ENCODE results near the gene RUNX2.

Gene RUNX2

DNA sequence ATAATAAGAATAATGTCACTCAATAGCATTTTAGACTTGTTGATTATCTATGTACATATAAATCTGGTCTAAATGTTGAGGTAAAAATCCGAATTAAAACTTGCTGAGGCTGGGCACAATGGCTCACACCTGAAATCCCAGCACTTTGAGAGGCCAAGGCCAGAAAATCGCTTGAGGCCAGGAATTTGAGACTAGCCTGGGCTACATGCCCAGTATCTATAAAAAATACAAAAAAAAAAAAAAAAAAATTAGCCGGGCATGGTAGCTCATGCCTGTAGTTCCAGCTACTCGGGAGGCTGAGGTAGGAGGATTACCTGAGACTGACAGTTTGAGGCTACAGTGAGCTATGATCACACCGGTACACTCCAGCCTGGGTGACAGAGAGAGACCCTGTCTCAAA is 83.8 kb downstream of the RUNX2 start:
- DNase-seq (ENCODE audit: low read depth in 2 of 2) = no peak

DNA sequence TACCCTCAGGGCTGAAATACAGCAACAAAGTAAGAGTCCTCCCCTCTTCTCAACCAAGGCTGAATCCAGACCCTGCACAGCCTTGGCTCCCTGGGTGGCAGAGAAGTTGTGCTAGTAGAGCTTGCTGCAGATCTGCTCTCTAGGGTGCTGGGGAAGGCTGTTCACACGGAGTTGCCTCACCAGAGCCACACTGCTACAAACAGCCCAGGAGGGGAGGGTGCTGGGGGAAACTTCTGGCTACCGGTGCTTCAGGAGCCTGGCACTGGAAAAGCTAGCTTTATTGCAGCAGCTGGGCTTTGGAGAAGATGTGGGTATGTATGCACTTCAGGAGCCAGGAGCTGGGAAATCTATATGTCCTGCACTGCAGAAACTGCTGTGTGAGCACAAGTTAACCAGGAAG is 87.2 kb downstream of the RUNX2 start:
- no peak for DNase-seq (ENCODE audit: low read depth in 2 of 2)

DNA sequence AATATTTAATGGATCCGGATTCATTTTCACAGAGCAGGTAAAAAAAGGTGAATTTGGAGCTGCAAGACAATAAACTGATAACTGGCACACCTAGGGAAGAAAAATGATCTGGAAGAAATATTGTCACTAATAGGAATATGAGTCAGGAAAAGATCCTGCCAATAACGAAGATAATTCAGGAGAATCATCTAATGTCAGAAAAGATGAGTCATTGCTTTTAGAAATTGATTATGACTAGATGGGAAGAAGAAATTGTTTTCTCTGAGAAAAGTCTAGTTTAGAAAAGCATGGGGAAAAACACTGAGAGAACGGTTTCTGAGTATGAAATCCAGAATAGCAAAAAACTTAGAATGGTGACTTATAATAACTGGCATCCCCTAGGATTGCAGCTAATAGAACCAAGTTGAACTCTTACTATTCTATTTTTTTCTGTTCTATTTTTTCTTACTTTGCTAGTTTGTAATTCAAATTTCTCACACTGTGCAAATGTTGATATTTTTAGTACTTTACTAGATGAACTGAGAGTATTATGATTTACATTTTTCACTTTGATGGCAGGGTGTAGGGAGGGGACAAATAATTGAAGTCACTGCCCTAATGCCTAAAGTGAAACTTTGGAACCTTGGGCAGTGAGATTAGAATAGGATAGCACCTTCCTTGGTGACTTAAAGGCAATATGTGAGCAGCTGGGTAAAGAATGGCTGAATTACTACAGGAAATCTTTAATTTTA is 87.8 kb downstream of the RUNX2 start:
- no peak for DNase-seq (ENCODE audit: low read depth in 2 of 2)

DNA sequence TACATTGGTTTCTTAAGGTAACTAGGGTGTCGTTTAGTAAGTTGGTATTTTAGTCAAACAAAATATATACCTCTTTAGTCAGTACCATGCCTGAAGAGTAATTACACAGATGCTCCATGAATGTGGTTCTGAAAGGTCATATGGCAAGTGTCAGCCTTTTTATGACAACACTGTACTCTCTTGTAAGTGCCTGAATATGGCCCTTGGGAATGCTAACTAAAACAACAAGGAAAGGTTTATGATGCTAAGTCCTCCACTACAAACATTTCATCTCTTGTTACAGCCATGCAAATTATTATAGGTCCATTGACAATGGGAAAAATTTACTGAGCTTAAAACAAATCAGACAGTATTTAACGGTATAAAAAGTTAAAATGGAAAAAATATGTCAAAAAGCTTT is 88.6 kb downstream of the RUNX2 start:
- DNase-seq (ENCODE audit: low read depth in 2 of 2) = no peak

DNA sequence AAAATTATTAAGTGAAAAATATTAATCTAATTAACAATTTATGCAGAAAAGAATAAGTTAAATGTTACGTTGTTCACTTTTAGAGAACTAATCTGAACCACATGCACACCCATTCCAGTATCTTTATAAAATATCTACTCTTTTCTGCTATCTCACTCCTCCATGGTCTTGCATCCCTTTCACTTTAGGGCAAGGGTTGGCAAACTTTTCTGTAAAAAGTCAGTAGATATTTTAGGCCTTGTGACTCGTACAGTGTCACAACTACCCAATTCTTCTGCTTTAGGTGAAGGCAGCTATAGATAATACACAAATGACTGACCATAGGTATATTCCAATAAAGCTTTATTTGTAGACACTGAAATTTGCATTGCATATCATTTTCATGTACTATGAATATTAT is 89.3 kb downstream of the RUNX2 start:
- no peak for DNase-seq (ENCODE audit: low read depth in 2 of 2)

DNA sequence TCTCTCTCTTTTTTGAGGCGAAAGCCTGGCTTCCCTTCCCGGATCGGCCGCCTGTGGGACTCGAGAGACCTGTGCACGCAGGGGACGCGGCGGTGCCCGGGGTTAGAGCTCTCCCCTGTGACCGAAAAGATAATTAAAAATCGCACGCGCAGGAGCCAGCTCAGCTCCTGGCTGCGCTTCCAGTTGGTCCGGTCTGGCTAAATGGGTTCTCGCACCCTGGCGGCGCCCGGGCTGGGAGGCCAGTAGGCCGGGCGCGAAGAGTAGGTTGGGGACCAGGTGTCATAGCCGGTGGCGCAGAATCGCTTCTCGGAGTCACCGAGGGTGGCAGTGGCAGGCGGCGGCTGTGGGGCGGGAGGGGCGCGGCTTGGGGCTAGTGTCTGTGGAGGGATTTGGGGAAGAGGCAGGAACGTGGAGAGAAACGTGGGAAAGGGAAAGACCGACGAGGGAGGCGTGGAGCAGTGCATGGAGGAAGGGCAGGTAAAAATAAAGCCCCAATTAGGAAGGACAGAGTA is 91.5 kb downstream of the RUNX2 start:
- DNase-seq (ENCODE audit: low read depth in 2 of 2) = no peak

DNA sequence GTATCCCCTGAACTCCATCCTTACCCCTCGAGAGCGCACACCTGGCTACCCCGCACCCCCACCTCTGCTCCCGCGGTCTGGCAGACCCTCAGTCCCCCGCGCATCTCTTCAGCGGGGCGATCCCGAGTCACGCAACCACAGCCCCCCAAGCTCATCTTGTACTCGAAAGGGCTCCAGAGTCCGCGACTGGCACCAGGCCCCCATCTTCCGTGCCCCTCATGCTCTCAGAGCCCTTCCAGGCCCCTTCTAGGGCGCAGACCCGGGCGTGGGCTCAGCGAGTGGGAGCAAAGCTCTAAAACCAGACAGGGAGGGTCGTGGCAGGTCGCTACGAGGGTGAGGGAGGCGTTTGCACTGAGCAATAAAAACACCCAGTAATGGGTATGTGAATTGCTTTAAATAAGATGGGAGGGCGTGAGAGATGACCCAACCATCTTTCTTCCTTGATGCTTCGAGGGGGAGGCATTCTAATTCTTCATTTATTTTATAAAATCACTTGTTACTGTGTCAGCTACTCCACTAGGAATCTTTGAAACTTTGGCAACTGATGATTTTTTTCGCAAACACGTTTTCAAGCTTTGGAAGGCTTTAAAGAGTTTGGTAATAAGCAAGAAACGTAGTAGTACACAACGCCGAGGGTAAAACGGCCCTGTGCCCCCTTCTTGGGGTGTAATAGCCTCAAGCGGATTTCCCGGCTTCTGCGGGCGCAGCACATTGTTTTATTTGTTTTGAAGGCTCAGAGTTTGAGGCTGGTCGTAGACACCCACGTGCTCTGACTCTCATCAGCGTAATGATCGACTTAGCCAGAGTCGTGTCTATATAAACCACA is 92.2 kb downstream of the RUNX2 start:
- no peak for DNase-seq (ENCODE audit: low read depth in 2 of 2)

DNA sequence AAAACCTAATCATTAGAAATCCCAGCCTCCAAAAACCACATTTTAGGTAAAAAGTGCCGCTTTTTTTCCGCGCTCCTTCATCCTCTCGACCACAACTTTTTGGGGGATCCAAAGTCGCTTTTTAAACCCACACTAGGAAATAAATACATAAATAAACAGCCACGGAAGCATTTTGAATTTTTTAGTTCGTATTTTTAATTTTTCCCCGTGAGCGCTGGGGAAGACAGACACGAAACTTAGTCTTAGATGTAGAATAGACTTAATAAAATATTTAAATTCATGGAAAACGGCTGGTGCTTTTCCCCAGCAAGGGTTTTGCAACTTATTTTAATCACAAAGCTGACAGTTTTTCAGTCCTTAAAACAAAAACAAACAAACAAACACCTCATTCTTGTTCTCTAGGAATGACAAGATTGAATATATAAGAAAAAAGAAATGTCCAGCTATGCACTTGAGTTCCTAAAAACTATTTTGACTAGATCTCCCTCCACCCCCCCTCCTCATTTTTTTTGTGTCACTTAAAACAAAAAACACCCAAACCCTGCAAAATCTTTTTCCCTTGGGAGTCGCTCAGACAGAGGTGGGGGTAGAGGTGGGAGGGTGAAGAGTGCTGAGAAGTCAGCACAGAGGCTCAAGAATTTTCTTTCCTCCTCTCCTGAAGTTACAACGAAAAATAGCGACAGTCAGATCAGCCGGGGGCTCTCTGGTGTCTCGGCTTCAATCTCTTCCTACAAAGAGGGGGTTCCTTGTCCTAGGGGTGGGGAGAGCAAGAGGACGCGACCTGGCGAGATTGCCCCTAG is 93.0 kb downstream of the RUNX2 start:
- DNase-seq (ENCODE audit: low read depth in 2 of 2) = no peak

DNA sequence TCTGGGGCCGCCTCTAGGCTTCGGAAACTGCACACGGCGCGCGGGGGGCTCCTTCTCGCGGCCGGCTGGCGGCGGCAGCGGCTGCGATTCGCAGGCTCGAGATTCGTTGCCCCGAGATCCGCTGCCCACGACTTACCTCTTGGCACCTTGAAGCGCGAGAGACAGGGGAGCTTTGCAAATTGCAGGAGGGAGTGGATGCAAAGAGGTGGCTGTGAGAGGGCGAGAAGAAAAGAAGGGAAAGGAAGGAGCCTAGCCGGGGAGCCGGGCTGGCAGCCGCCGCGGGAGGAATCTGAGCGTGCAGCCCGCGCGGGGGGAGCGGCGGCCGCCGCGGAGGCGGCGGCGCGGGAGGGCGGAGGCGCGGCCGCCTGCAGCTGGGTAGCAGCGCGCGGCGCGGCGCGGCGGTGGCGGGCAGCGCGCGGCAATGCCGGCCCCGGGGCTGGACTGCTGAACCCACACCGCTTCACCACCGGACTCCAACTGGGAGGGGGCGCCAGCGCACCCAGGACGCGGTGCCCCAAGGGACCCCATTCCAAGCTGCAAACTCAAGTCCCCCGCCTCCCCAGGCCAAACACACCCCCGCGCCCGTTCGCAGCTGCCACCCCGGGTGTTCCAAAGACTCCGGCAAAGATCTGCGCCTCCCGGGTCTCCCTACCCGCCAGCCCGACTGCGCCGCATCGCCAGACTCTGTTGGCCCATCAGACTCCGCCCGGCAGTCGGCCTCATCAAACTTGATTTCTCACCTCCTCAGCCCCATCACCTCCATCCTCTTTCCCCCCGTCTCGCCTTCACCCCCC is 93.8 kb downstream of the RUNX2 start:
- DNase-seq (ENCODE audit: low read depth in 2 of 2) = no peak

DNA sequence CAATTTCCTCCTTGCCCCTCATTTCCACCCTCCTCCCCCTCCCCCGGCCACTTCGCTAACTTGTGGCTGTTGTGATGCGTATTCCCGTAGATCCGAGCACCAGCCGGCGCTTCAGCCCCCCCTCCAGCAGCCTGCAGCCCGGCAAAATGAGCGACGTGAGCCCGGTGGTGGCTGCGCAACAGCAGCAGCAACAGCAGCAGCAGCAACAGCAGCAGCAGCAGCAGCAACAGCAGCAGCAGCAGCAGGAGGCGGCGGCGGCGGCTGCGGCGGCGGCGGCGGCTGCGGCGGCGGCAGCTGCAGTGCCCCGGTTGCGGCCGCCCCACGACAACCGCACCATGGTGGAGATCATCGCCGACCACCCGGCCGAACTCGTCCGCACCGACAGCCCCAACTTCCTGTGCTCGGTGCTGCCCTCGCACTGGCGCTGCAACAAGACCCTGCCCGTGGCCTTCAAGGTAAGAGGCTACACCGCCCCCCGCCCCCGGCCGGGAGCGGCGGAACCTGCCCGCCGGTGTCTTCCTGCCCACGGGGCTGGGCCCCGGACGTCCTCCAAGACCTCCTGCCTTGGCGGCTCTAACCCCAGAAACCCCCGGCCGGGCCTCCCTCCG is 94.5 kb downstream of the RUNX2 start:
- DNase-seq (ENCODE audit: low read depth in 2 of 2) = no peak

DNA sequence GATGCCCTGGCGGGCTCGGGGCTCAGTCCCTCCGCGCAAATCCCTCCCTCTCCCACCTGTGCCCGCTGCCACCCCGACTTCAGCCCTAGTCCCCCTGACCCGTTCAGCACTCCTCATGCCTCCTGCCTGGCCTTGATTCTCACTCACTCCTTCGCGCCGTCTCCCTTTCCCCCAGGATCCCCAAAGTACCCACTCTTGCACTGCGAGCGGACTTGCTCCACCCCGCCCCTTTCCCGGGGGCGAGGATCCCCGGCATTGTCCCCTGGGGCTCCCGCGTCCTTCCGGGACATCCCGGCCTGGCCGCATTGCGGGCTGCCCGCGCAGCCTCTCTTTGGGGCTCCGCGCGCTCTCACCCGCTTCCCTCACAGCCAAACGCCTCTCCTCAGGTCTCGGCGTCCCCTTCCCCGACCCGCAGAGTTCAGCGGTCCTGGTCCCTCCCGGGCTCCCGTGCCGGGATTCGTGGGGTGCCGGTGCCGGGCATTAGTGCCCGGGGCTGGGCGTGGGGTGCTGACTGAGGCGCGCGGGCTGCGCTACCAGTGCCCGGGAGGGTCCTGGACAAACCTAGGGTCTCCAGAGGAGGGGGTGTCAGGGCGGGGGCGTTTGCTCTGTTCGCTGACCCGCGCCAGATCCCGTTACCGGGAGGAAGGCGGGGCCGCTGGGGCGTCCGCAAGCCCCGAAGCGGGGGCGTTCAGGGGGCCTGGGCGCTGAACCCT is 95.1 kb downstream of the RUNX2 start:
- no peak for DNase-seq (ENCODE audit: low read depth in 2 of 2)

DNA sequence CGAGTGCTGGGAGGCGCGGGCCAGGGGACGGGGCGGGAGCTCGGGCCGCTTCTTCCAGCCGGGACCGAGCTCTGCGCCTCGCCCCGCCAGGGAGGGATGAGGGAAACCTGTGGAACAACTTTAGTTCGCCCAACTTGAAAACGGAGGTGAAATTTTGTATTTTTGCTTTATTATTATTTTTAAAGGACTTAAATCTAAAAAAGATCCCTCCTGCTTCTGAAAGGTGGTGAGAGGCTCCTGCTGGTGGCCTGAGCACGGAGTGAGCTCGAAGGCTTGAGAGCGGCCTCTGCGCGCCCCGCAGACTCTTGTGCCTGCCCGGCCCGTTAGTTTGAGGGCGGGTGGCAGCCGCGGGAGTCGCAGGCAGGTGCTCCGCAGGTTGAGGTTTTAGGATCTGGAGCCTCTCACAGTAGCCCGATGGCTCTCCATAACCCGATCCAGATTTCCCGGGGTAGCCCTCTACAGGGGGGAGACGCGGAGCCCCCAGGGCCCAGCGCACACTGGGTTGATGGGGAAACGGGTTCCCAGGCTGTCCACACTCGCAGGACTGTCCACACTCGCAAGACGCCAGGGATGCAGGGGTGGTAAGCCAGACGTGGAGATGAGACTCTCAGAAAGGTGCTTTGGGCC is 95.8 kb downstream of the RUNX2 start:
- no peak for DNase-seq (ENCODE audit: low read depth in 2 of 2)

DNA sequence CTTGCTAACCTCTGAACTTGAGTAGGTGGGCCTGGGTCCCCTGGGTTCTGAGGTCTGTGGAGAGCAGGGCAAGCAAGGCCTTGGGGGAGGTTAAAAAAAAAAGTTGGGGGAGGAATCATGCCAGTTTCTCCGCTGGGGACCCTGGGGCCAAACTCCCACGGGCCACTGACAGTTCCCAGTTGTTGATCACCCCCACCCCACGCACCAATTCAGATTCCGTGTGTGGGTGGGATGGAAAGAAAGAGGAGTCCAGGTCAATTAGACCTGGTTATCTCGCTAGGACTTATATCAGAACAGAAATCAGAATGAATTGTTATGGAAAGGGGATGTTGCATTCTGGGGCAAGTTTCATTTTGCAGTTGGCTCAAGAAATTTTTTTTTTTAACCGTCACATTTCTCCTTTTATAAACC is 96.3 kb downstream of the RUNX2 start:
- no peak for DNase-seq (ENCODE audit: low read depth in 2 of 2)

DNA sequence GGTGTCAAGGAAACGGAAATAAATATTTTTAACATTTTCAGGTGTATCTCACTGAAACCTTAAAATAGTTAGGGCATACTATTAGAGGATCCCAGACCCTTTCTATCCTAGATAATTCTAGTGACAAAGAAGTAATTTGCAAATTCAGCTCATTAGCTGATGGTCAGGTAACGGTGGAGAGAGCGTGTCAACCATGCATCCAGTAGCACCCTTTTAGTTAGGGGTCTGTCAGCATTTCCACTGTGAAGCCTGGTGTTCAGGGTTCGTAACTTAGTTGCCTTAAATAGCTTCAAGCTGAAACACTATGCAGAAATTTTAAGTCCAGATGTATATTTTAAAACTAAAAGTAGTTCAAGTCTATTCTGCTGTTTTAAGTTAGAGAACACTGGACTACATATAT is 98.1 kb downstream of the RUNX2 start:
- DNase-seq (ENCODE audit: low read depth in 2 of 2) = no peak

DNA sequence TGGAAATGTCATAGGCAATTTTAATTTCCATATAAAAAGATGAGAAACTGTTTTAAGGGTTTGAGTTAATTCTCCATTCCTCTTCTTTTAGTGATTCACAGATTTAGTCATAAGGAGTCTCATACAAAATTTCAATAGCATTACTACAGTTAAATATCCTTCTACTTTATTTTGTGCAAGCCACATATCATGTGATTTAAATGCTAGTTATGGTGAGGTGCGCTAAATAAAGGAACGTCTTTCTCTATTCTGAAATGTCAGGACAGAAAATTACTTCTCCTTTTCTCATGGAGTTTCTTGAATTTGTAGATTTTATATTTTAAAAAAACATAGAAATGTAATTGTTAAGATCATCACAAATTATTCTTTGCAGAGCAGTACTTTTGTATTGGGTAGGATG is 99.6 kb downstream of the RUNX2 start:
- no peak for DNase-seq (ENCODE audit: low read depth in 2 of 2)

DNA sequence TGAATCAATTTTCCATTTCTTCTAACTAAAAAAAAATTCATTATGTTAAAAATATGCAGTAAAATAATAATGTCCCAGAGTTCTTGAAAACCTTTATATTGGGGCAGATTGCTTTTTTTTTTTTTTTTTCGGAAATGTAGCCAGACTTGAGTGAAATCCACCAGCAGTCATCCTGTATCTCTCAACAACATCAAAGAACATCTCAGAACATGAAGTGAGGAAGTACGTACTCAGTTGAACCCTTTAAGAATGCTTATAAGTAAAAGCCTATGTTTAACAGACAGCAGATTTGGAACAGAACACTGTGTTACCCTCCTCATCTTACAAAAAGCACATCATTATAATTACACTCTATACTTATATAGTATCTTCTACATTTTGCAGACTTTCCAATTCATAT is 100.6 kb downstream of the RUNX2 start:
- DNase-seq (ENCODE audit: low read depth in 2 of 2) = no peak

DNA sequence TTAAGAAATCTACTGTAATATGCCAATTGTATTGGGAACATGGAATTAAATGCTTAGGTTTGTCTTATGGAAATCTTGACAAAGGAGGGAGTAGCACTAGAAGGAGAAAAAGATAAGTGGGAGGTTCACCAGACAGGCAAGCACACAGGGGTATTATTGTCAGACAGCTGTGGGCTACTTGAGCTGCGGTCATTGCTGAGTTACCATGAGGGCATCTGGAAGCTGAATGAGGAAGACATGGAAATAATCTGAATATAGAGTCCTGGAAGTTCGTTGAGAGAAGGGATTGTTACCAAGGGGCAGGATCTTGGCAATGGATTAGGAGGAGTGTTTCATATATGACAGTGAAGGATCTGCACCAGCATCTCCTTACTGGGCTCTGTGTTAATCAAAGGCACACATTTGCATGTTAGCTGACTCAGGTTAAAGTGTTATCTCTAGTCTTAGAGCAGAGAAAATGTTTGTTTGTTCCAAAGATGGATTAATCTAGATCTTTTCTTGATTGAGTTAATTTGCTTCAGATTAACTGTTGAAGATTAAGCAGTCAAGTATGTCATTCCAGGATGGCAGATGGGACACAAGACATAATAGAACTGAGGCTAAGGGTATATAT is 102.6 kb downstream of the RUNX2 start:
- DNase-seq (ENCODE audit: low read depth in 2 of 2) = no peak

DNA sequence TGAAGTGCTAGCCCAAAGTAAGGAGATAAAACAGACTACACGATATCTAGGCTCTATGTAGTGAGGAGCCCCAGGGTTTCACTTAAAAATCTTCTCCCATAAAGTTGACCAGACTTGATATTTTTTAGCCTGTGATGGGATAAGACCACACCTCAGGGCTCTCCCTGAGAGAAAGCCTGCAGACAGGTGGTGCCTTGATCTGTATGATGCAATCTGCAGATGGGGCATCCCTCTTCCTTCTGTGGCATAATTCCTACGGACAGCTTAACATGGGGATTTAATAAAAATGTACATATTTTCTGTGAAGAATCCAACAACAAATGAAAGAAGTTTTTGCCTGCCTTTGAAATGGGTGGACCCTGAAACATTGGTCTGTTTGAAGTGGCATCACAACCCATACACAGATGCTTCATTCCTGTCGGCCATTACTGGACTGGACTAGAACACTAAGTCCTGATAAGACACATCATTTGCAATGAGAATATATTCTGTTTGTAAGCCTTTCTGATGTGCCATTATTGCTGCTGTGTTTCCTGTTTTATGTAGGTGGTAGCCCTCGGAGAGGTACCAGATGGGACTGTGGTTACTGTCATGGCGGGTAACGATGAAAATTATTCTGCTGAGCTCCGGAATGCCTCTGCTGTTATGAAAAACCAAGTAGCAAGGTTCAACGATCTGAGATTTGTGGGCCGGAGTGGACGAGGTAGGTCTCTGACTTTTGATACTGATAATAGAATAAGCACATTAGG is 103.4 kb downstream of the RUNX2 start:
- DNase-seq (ENCODE audit: low read depth in 2 of 2) = no peak

DNA sequence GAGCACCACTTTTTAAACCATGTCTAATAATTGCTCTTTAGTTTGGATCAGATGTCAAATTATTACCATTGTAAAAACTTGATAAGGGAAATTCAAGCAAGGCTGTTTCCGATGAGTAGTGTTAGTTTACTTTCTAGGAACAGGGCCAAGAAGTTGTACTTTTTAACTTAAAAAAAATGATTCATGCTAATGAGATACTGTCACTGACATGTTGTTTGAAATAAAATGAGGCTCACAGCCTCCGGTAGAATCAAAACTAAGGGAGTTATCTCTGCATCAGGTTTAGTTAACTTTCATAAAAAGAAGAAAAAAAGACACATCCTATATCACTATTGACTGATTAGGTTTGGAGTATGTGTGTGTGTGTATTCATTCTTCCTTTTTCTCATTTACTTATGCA is 104.8 kb downstream of the RUNX2 start:
- DNase-seq (ENCODE audit: low read depth in 2 of 2) = no peak

Measured in stimulated activated CD4-positive, alpha-beta T cell treated with anti-CD3 and anti-CD28 coated beads, Interleukin-1b, Interleukin-23, amount 100 ng/mL, for 1 hour (primary cell).